ENCODE data around the gene RERG.
"Not testable (repeated sequence)": the region's sequence is repeated elsewhere in the genome, so short reads cannot be mapped to it uniquely, and the experiment has no call there.

Gene RERG

DNA sequence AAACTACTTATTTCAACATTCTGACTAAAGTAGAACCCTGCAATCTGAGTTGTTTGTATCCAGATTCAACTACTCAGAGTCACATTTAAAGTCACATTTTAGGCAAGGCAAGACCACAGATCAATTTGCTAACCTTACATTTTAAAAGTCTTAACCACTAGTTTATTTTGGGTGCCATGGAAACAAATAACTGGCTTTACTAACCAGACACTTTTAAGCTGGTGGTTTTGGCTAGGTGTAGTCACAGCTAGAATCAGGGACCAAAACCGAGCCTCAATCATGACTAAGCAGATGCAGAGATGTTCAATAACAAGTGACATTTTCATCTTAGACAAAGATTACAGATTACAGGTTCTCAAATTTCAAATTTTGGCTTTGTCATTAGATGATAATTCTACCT is 133.1 kb downstream of the RERG start:
- no peak overlapping the region for H3K27ac ChIP-seq
- no peak for TF ChIP-seq ZFX (IDR thresholded peaks at IDR 0.05)

DNA sequence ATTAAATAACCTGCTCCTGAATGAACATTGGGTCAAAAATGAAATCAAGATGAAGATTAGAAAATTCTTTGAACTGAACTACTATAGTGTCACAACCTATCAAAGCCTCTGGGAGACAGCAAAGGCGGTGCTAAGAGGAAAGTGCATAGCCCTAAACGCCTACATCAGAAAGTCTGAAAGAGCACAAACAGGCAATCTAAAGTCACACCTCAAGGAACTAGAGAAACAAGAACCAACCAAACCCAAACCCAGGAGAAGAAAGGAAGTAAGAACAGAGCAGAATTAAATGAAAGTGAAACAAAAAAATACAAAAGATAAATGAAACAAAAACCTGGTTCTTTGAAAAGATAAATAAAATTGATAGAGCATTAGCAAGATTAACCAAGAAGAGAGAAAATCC is 143.5 kb downstream of the RERG start:
- not testable (repeated sequence) for H3K27ac ChIP-seq

DNA sequence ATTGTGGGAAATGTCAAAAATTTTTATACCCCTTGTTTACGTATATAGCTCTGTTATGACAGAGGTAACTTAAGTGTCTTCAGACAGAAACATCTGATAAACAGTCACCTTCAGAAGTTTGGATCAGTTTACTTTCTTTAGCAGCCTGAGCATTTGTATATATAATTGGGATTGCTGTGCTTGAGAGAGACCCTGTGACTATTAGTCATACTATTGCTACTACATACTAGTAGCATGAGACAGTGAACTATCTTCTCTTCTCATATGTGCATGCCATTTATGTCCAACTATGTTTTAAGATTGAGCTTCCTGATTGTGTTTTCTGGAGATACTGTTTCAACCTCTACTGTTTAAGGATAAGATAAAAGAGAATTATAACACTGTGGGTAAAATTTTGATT is 146.9 kb downstream of the RERG start:
- TF ChIP-seq ZFX (IDR thresholded peaks at IDR 0.05), result no peak
- TF ChIP-seq, protein P1, sequence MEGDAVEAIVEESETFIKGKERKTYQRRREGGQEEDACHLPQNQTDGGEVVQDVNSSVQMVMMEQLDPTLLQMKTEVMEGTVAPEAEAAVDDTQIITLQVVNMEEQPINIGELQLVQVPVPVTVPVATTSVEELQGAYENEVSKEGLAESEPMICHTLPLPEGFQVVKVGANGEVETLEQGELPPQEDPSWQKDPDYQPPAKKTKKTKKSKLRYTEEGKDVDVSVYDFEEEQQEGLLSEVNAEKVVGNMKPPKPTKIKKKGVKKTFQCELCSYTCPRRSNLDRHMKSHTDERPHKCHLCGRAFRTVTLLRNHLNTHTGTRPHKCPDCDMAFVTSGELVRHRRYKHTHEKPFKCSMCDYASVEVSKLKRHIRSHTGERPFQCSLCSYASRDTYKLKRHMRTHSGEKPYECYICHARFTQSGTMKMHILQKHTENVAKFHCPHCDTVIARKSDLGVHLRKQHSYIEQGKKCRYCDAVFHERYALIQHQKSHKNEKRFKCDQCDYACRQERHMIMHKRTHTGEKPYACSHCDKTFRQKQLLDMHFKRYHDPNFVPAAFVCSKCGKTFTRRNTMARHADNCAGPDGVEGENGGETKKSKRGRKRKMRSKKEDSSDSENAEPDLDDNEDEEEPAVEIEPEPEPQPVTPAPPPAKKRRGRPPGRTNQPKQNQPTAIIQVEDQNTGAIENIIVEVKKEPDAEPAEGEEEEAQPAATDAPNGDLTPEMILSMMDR (conservative IDR thresholded peaks at IDR 0.05), result no peak
- no peak overlapping the region for H3K27ac ChIP-seq

DNA sequence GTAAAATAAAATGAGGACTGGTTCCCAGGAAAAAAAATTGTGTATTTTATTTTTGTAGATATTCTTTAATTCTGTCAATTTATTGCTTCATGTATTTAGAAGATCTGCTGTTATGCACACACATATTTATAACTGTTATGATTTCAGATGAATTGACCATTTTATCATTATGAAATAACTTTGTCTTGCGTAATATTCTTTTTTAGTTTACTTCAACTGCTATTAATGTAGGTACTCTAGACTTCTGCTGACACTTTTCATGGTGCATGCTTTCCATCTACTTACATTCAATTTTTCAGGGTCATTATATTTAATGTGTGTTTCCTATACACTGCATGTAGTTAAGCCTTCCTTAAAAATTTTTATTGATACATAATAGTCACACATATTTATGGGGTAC is 162.1 kb downstream of the RERG start:
- H3K27ac ChIP-seq, result no peak overlapping the region
- TF ChIP-seq ZFX (IDR thresholded peaks at IDR 0.05), result no peak
- TF ChIP-seq, protein P1 (conservative IDR thresholded peaks at IDR 0.05), result no peak
